ENCODE measurements around the gene C2CD2L.
"Not testable (repeated sequence)": the region's sequence is repeated elsewhere in the genome, so short reads cannot be mapped to it uniquely, and the experiment has no call there.

The C2CD2L gene

GRCh38 chr11:119093942-119094815 lies 13.0 kb upstream of the C2CD2L start:
- no peak for DNase-seq

GRCh38 chr11:119094816-119095065 lies 12.4 kb upstream of the C2CD2L start:
- DNase-seq: peak; percentile 76

GRCh38 chr11:119095066-119095880 lies 11.9 kb upstream of the C2CD2L start:
- DNase-seq: peak; percentile 100

GRCh38 chr11:119099711-119100110 lies 7.4 kb upstream of the C2CD2L start:
- no peak for DNase-seq

GRCh38 chr11:119100246-119100970 lies 6.7 kb upstream of the C2CD2L start:
- peak; percentile 83 for DNase-seq

- peak; percentile 51 for DNase-seq
Measured at GRCh38 chr11:119100994-119101758, 6.0 kb upstream of the C2CD2L start.

- peak; percentile 100 for DNase-seq
Measured at GRCh38 chr11:119101759-119102423, 5.3 kb upstream of the C2CD2L start, which contains the start of gene DPAGT1. DPAGT1 (minus strand) TSS chr11:119101853; CDS start chr11:119101655, 198 bp downstream.

- DNase-seq: not testable (repeated sequence)
Measured at GRCh38 chr11:119103161-119103664, 3.9 kb upstream of the C2CD2L start.

- peak; percentile 50 for DNase-seq
Measured at GRCh38 chr11:119103793-119104192, 3.4 kb upstream of the C2CD2L start.

- DNase-seq: no peak
Measured at GRCh38 chr11:119107538-119108145, 498 bp downstream of the C2CD2L start.

GRCh38 chr11:119108146-119108856 lies 1.2 kb downstream of the C2CD2L start:
- peak; percentile 100 for DNase-seq

GRCh38 chr11:119108857-119109221 lies 1.7 kb downstream of the C2CD2L start:
- DNase-seq: no peak

GRCh38 chr11:119109843-119110242 lies 2.7 kb downstream of the C2CD2L start:
- DNase-seq: no peak

- DNase-seq: no peak
Measured at GRCh38 chr11:119110439-119110838, 3.3 kb downstream of the C2CD2L start.

- DNase-seq: no peak
Measured at GRCh38 chr11:119111361-119111925, 4.3 kb downstream of the C2CD2L start.

GRCh38 chr11:119112314-119113020 lies 5.3 kb downstream of the C2CD2L start:
- no peak for DNase-seq

- DNase-seq: no peak
Measured at GRCh38 chr11:119113716-119114115, 6.6 kb downstream of the C2CD2L start.

GRCh38 chr11:119114351-119114750 lies 7.2 kb downstream of the C2CD2L start:
- DNase-seq: no peak

- DNase-seq: no peak
Measured at GRCh38 chr11:119115484-119116234, 8.5 kb downstream of the C2CD2L start.

Data from GF-D8 (cell line).